NT2/D1 (cell line): ENCODE results near the gene KIF1A.

Source experiments
- YY1 ChIP-seq: IDR thresholded peaks from 2 replicates; pipeline ENCODE4 v1.6.1; 2011; ENCODE audit not compliant: insufficient read length, insufficient read depth
- ZNF274 ChIP-seq: IDR thresholded peaks from 2 replicates; pipeline ENCODE4 v1.6.1; 2011; ENCODE audit warnings: mild to moderate bottlenecking, low read depth, low read length

DNA sequence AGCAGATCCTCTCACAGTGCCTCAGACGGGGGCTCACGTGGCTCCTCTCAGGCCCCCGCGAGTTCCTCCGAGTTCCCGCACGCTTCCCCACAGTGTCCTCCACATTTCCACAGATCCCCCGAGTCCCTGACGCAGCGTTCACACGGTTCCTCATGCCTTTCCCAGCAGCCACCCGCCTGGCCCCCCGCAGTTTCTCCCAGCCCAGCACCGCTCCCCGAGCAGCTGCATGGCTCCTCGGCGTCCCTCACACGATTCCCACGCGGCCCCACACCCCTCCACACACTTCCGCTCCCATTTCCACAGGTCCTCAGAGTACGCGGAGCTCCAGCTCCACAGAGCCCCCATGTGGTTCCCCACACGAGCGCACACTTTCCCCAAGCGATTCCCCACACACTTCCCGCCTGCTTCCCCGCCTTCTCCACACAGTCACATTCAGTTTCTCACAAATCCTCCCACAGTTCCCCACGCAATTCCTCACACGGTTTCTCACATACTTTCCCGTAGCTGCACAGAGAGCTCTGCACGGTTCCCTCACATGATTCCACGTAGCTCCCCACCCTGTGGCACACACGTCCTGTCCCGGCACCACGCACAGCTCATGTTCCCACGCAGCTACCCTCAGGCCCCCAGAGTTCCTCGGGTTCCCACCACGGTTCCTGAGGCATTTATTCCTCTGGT lies 39.9 kb downstream of the KIF1A start:
- TF ChIP-seq YY1 (no peak), ZNF274 (no peak)
